ENCODE results near the gene SMAGP. TPM values are rescaled to one million over a fixed set of nuclear protein-coding genes. Genes with fewer than 3 reads are reported as not detected.

SMAGP gene
- total and polyA plus RNA-seq, 2 donors (not counting 3 experiments of a cell fraction or from before 2014, with no cell fraction given): 21.4 to 26.2 TPM

Other genes starting within 250 kb of the SMAGP start
- 41.1 and 56.4 TPM in 2 replicates for gene SLC11A2, start 244.0 kb downstream of the SMAGP start, total RNA-seq
- gene SLC11A2, start 244.0 kb downstream of the SMAGP start, polyA plus RNA-seq: 42.3 and 47.5 TPM in 2 replicates
- 33.8 and 38.9 TPM in 2 replicates for gene LETMD1, start 222.1 kb downstream of the SMAGP start, total RNA-seq
- gene LETMD1, start 222.1 kb downstream of the SMAGP start, polyA plus RNA-seq: 43.4 and 47.7 TPM in 2 replicates
- 42.1 and 49.7 TPM in 2 replicates for gene CSRNP2, start 186.8 kb downstream of the SMAGP start, total RNA-seq
- gene CSRNP2, start 186.8 kb downstream of the SMAGP start, polyA plus RNA-seq: 23.3 and 24.2 TPM in 2 replicates
- 24.9 and 28.6 TPM in 2 replicates for gene TFCP2, start 97.3 kb downstream of the SMAGP start, total RNA-seq
- 7.1 and 10.2 TPM in 2 replicates for gene TFCP2, start 97.3 kb downstream of the SMAGP start, polyA plus RNA-seq
- 14.4 and 17.5 TPM in 2 replicates for gene POU6F1, start 52.4 kb downstream of the SMAGP start, total RNA-seq
- 5.4 and 6.4 TPM in 2 replicates for gene POU6F1, start 52.4 kb downstream of the SMAGP start, polyA plus RNA-seq
- gene DAZAP2, start 31.6 kb downstream of the SMAGP start, total RNA-seq: 177 TPM in 2 replicates
- gene DAZAP2, start 31.6 kb downstream of the SMAGP start, polyA plus RNA-seq: 497 and 614 TPM in 2 replicates
- not detected in 2 replicates for gene BIN2, start 53.8 kb upstream of the SMAGP start, total RNA-seq
- not detected in 2 replicates for gene BIN2, start 53.8 kb upstream of the SMAGP start, polyA plus RNA-seq
- gene CELA1, start 76.3 kb upstream of the SMAGP start, total RNA-seq: not detected in 2 replicates
- not detected in 2 replicates for gene CELA1, start 76.3 kb upstream of the SMAGP start, polyA plus RNA-seq
- 38.3 and 39.2 TPM in 2 replicates for gene GALNT6, start 121.0 kb upstream of the SMAGP start, total RNA-seq
- 13.8 and 18.7 TPM in 2 replicates for gene GALNT6, start 121.0 kb upstream of the SMAGP start, polyA plus RNA-seq
- 7.1 and 9.7 TPM in 2 replicates for gene SLC4A8, start 154.4 kb upstream of the SMAGP start, total RNA-seq
- 3.0 and 4.7 TPM in 2 replicates for gene SLC4A8, start 154.4 kb upstream of the SMAGP start, polyA plus RNA-seq